Hypothalamus (tissue), 51 donors: ENCODE results near the gene CHURC1.

ENCODE experiments used
- DNase-seq, 51 donors: peaks; one replicate each; lab custom pipeline; 2025; lab: John Stamatoyannopoulos, UW

CHURC1 gene

DNA sequence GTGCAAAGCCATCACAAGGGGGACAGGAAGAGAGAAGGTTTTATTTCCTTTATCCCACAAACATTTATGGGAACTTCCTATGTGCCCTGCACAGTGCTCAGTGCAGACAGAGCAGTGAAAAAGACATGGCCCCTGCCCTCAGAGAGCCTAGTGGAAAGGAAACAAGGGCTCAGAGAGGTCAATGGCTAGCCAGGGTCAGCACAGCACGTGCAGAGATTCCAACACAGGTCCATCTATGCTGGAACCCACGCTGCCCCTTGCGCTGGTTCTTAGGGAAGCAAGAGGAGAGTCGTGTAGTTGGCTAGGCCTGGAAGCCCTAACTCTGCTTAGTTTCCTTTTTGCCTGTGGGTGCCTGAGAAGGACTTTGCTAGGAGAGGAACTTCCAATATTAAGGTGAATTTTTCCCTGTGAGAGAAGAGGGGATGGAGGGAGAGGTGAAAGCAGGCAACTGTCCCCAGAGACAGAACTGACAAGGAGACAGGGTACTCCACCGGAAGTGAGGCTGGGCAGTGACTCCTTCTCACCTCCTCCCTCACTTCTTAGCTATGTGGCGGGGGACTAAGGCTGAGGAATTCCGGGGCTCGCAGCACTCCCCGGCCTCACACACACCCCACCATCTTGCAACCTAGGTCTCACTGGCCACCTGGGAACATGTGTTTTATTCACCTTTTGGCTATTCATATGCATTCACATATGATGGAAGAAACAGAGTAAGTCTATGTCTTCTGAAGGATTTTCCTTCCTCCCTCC lies 40.4 kb downstream of the CHURC1 start:
- no peak for DNase-seq

GRCh38 chr14:64955297-64955696 lies 41.0 kb downstream of the CHURC1 start:
- DNase-seq, result no peak

GRCh38 chr14:64956697-64957406 lies 42.6 kb downstream of the CHURC1 start:
- DNase-seq, result no peak

GRCh38 chr14:64958201-64958600 lies 43.9 kb downstream of the CHURC1 start:
- DNase-seq, result no peak

DNA sequence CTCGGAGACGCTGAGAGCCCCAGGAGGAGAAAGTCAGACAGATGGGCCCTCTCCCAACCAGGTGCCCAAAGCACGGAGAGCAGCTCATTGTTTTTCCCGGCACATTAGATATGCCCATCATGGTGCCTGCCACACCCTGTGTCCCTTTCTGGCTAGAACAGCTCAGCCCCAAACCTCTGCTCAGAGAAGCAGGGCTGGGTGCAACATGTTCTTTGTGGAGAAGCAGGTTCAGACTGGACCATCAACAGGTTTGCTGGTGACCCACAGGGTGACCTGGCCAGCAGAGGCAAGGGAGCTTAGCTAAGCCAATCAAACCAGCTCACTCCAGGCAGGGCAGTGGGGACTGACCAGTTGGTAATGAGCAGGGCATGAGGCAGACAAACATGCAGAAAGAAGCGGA lies 44.5 kb downstream of the CHURC1 start:
- DNase-seq, result no peak

DNA sequence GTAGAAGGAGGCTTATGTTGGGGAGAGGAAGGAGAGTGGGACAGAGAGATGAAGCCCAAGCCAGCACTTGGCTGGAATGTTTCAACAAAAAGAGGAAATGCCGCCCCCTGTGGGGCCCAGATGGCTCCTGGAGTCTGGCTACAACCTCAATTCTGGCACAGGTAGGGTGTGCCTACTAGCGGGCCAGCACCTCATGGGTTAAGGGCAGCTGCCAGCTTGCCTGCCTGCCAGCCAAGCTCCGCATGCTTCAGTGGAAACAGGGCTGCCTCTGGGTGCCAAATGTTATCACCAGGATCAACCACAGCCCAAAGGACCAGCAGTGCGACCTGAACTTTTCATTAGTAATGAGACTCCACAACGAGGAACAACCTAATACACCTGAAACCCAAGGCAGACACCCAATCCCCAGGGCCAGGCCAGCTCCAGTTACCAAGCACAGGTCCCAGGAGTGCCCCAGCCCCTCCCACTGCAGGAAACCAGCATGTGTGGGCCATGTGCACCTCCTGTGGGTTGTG lies 46.6 kb downstream of the CHURC1 start:
- DNase-seq, result no peak

- no peak for DNase-seq
Observed at GRCh38 chr14:64963611-64964010, 49.4 kb downstream of the CHURC1 start.

DNA sequence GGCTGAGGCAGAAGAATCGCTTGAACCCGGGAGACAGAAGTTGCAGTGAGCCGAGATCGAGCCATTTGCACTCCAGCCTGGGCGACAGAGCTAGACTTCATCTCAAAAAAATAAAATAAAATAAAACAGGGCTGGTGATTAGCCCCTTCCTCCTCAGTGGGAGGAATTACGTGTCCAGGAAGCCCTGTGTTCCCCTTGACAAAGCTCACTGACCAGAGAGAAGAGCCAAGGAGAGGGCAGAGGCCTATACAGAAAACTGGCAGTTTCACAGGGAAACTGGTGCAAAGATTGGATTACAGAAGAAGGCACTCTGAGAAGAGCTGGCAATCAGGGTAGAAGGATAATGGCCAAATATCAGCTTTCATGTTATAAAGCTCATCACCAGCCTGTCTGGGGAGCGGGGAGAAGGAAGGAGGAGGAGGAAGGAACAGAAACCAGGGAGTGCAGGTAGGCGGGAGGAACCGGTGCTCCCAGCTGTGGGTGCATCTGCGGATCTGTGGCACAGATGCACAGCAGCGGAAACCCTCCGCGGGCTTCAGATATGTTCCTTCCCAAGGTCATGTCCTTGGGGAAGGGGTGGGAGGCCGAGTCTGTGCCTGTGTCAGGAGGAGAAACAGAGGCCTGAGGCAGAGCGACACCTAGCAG lies 51.2 kb downstream of the CHURC1 start:
- peak in 1 of 51 donors; percentile 30 for DNase-seq

GRCh38 chr14:64966976-64967375 lies 52.7 kb downstream of the CHURC1 start:
- no peak for DNase-seq

DNA sequence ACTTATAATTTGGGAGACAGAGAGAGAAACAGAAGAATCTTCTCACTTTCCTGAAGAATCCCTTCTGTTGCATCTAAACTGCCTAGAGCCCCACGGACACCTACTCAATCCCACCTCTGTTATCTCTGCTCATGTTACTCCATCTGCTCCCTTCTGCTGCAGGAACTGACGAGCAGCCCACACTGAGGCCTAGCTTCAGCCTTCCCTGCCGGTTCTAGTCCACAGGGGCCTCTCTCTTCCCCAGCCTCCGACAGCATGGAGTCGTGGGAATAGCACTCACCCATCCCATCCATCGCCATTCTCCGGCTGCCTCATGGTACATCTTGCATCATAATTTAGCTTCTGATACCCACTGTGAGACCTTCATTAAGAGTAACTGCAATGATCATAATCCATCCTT lies 53.9 kb downstream of the CHURC1 start:
- DNase-seq, result no peak

- DNase-seq, result no peak
Observed at GRCh38 chr14:64968651-64969050, 54.4 kb downstream of the CHURC1 start.

- DNase-seq, result no peak
Observed at GRCh38 chr14:64970041-64970440, 55.8 kb downstream of the CHURC1 start.

DNA sequence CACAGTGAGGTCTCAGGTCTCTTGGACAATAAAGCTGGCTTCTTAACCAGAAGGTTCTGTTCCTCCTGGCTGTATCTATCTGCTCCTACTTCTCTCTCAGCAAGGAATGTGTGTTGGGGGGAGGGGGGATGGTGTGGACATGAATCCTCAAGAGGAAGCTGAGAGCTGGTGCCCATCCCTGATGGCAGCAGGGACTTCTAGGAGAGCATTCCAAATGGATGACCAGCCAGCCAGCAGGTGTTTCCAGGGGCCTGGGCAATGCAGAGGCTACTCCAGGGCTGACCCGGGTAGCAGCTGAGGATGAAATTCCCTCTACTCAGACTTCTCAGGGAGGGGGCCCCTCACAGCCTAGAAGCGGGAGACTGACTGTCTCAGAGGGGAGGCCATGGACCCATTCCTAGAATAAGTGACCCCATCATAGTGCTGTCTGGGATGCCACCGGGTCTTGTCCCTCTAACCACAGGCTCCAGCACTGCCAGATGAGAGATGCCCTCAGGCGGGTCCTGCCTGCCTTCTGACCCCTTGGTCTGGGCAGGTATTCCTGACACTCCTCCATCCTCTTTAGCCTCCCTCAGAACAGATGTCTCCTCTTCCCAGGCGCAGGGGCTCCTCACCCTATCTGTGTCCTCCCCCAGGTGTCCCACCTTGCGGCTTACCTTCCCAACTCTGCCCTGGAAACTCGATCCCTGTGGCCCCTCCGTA lies 56.7 kb downstream of the CHURC1 start:
- no peak for DNase-seq

- DNase-seq, result peak in 1 of 51 donors; percentile 16
Observed at GRCh38 chr14:64971491-64971942, 57.3 kb downstream of the CHURC1 start.

GRCh38 chr14:64971943-64972791 lies 57.9 kb downstream of the CHURC1 start, which contains the start of gene RAB15:
TSS of gene RAB15 (minus strand) at chr14:64972336. CDS start at chr14:64972076, 260 bp downstream.
- peak in 11 of 51 donors; percentile 20 to 55 (median 35) for DNase-seq

GRCh38 chr14:64973026-64973442 lies 58.8 kb downstream of the CHURC1 start:
- DNase-seq, result no peak

- DNase-seq, result no peak
Observed at GRCh38 chr14:64973826-64974225, 59.6 kb downstream of the CHURC1 start.

- DNase-seq, result no peak
Observed at GRCh38 chr14:64974563-64974962, 60.3 kb downstream of the CHURC1 start.

DNA sequence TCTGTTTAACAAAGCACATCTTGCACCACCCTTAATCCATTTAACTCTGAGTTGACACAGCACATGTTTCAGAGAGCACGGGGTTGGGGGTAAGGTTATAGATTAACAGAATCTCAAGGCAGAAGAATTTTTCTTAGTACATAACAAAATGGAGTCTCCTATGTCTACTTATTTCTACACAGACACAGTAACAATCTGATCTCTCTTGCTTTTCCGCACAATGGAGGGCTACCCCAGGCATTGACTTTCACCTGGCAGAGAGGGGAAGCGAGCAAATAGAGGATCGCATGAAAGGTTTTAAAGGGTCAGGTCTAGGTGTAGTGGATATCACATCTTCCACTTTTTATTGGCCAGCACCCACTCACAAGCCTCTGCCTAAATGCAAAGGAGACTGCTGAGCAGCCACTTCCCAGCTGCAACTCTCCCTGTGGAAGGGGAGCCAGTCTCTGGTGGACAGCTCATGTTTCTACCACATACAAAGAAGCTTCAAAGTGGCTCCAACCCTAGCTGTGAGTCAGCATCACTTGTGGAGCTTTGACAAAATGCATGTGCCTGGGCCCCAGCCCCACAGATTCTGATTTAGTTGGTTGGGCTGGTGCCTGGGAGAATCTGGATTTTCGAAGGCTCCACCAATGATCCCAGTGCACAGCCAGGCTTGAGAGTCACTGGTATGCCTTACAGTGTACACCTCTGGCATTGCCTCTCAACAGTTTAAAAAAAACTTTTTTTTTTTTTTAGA lies 65.2 kb downstream of the CHURC1 start:
- DNase-seq, result no peak
